Common myeloid progenitor, CD34-positive (primary cell): ENCODE data around the gene ARHGAP25.

Source experiments
- CTCF ChIA-PET: fragments of 350-600 bp; sonication (Branson Sonifier 250); formaldehyde crosslinking; loops from one replicate; lab custom pipeline; 2021; ENCODE audit warnings: antibody characterized with exemption; lab: Charles Lee
- POLR2A ChIA-PET: fragments of 350-600 bp; sonication (Branson Sonifier 250); formaldehyde crosslinking; loops from one replicate; lab custom pipeline; 2021; ENCODE audit warnings: antibody characterized with exemption; lab: Charles Lee
- DNase-seq, 3 donors: peaks; one replicate each; pipeline versions ENCODE4 v3.0.0 to v3.0.0-alpha.2; 2013
- H3K27ac ChIP-seq, 2 experiments: 1 replicate in 1 of 2; 2 replicates in 1 of 2; pipeline ENCODE4 v1.7.0; 2013; ENCODE audit warnings: inconsistent platforms in 2 of 2, low read length in 2 of 2, mild to moderate bottlenecking in 2 of 2, low read depth in 1 of 2, moderate library complexity in 1 of 2; ENCODE audit not compliant: severe bottlenecking in 2 of 2, insufficient read depth in 1 of 2, poor library complexity in 1 of 2
- H3K27me3 ChIP-seq, 5 experiments: replicated peaks in 2 of 5; 1 replicate in 3 of 5; 2 replicates in 2 of 5; pipeline versions ENCODE4 v1.6.1 to v1.7.0; 2013; ENCODE audit warnings: low read length in 4 of 5, mild to moderate bottlenecking in 2 of 5, moderate library complexity in 2 of 5, inconsistent platforms in 1 of 5; ENCODE audit not compliant: insufficient read depth in 5 of 5, control insufficient read depth in 4 of 5
- H3K36me3 ChIP-seq, 4 experiments: 1 replicate in 2 of 4; 2 replicates in 2 of 4; pipeline versions ENCODE4 v1.6.1 to v1.7.0; 2013; ENCODE audit warnings: low read length in 3 of 4, control low read depth in 1 of 4, mild to moderate bottlenecking in 1 of 4; ENCODE audit not compliant: control insufficient read depth in 4 of 4, insufficient read depth in 4 of 4
- H3K4me1 ChIP-seq, 4 experiments: 1 replicate in 3 of 4; 2 replicates in 1 of 4; pipeline versions ENCODE4 v1.6.1 to v1.7.1; 2013; ENCODE audit warnings: low read length in 3 of 4, mild to moderate bottlenecking in 3 of 4, control low read depth in 1 of 4, inconsistent platforms in 1 of 4, moderate library complexity in 1 of 4; ENCODE audit not compliant: control insufficient read depth in 4 of 4, insufficient read depth in 4 of 4; ENCODE audit errors: control extremely low read depth in 1 of 4
- H3K4me3 ChIP-seq, 7 experiments: 1 replicate in 4 of 7; 2 replicates in 3 of 7; pipeline versions ENCODE4 v1.5.1 to v1.7.0; 2013; ENCODE audit warnings: mild to moderate bottlenecking in 7 of 7, low read length in 6 of 7, moderate library complexity in 6 of 7, inconsistent platforms in 2 of 7, low read depth in 2 of 7, control low read depth in 1 of 7; ENCODE audit not compliant: insufficient read depth in 4 of 7, control insufficient read depth in 1 of 7; ENCODE audit errors: extremely low read depth in 1 of 7
- H3K9me3 ChIP-seq, 5 experiments: 1 replicate in 4 of 5; 2 replicates in 1 of 5; pipeline versions ENCODE4 v1.6.1 to v1.7.1; 2013; ENCODE audit warnings: low read length in 4 of 5, mild to moderate bottlenecking in 2 of 5, inconsistent platforms in 1 of 5, low read depth in 1 of 5, moderate library complexity in 1 of 5; ENCODE audit not compliant: control insufficient read depth in 4 of 5, insufficient read depth in 2 of 5; ENCODE audit errors: control extremely low read depth in 1 of 5
- WGBS: methylation state at CpG from one replicate; pipeline ENCODE4 v1.1.5; 2013; ENCODE audit not compliant: insufficient coverage; 5-methylcytosine and 5-hydroxymethylcytosine counted together

ARHGAP25 gene

DNA sequence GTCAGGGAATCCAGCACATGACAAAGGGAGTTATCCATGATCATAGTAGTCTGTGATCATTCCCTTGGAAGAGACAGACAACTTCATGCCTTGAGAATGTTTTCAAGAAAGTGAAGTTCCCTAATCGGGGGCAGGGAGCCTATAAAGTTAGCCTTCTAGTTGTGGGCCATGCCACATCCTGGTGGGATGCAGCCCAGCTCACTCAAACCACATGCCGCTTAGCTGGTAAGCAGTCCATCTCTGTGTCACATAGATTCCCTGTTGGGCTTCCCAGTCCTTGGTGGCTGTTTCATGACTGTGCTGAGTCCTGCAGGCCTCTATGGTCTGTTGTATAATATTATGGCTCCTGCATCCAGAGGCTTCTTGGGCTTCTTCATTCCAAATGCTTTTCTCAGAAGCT, 11.4 kb upstream of the ARHGAP25 start:
- Histone ChIP-seq H3K27ac (no peak overlapping the region), H3K4me3 (no peak overlapping the region), H3K9me3 (no peaks in the 10 kb centered on the region), H3K27me3 (no peaks in the 10 kb centered on the region), H3K4me1 (peaks cover 26 to 85% (median 79%) of the 10 kb centered on the region in 4 experiments), H3K36me3 (no peaks in the 10 kb centered on the region)
- POLR2A ChIA-PET: no interaction called here
- DNase-seq: peak in 2 of 3 donors; percentile 66 to 73
- CTCF ChIA-PET: interaction anchor here (0.9 to 10.2 kb wide), 11 partner anchors 10 to 260 kb away, joined by 3 to 106 read pairs (median 6); partner anchors contain the start of gene ARHGAP25
- WGBS: 6% methylated on average over 2 of the region's 2 CpGs

DNA sequence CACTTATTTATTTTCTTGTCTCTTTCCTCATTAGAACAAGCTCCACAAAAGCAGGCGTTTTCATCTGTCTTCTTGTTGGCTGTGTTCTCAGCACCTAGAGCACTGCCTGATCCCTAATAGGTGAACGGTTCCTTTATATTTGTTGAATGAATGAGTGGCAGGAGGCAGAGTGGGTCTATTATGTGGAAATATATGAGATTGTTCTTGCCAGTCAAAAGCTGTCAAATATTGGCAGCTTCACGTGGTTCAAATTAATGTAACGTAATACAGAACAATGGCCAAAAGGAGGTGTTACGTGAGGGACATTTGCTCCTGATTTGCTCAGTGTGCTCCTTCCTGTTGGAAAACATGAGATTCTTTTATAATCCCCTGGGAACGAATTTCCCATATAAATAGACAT, 8.5 kb upstream of the ARHGAP25 start:
- no peaks in the 10 kb centered on the region for H3K36me3 ChIP-seq
- H3K9me3 ChIP-seq: no peaks in the 10 kb centered on the region
- H3K27ac ChIP-seq: peak overlapping the region in 1 of 2 experiments; percentile 73
- no peaks in the 10 kb centered on the region for H3K27me3 ChIP-seq
- DNase-seq: no peak
- POLR2A ChIA-PET: interaction anchor here (0.6 kb wide), 1 partner anchor 321 kb away, joined by 3 read pairs; no protein-coding TSS in a partner anchor
- CTCF ChIA-PET: interaction anchor here (0.6 to 10.2 kb wide), 10 partner anchors 8 to 471 kb away, joined by 3 to 106 read pairs (median 4); partner anchors contain the start of gene ARHGAP25
- WGBS: 89% methylated on average over 1 of the region's 6 CpGs
- peak overlapping the region in 4 of 7 experiments; percentile 13 to 36 (median 18) for H3K4me3 ChIP-seq
- H3K4me1 ChIP-seq: peaks cover 34 to 92% (median 81%) of the 10 kb centered on the region in 4 experiments

DNA sequence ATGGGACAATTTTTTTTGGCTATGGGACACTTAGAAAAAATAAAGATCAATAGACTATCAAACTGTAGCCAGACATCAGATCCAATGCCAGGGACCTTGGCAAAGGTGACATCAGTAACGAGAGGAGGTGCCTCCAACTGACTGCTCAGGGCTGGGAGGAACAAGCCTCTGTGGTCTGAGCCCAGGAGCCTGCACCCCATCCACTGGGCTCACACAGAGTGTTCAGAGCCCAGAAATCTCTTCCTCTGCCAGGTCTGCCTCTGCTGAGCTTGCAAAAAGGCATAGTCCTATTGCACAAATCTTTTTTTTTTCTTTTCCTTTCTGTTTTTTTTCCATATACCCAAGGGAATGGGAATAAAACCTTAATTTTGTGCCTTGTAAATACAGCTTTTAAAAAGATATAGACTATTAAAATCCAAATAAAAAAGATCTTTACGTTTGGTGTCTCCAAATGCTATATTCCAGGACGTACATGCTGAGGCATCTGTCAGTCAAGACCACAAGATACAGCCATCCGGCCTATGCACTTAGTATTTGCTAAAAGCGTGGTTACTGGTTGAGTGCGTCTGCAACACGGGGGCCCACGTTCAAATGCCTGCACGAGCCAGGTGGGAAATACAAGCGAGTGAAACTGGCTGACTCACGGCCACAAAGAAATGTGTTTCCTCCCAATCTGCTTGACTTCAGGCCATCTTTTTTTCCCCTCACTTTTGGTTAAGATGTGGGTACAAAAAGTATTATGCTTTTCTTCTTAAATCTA, 7.8 kb upstream of the ARHGAP25 start:
- WGBS: 0% methylated on average over 6 of the region's 11 CpGs
- ChIA-PET CTCF (interaction anchor here (0.6 to 10.2 kb wide), 11 partner anchors 7 to 472 kb away, joined by 3 to 106 read pairs (median 3); partner anchors contain the start of gene ARHGAP25), POLR2A (interaction anchor here (0.6 to 1.0 kb wide), 2 partner anchors 15 to 322 kb away, joined by 3 read pairs; no protein-coding TSS in a partner anchor)
- no peaks in the 10 kb centered on the region for H3K36me3 ChIP-seq
- peaks cover 30 to 92% (median 82%) of the 10 kb centered on the region in 4 experiments for H3K4me1 ChIP-seq
- H3K27me3 ChIP-seq: no peaks in the 10 kb centered on the region
- peak; percentile 98 to 100 (median 99) for DNase-seq
- peak overlapping the region; percentile 36 to 73 for H3K27ac ChIP-seq
- H3K9me3 ChIP-seq: no peaks in the 10 kb centered on the region
- peak overlapping the region in 4 of 7 experiments; percentile 13 to 37 (median 26) for H3K4me3 ChIP-seq

DNA sequence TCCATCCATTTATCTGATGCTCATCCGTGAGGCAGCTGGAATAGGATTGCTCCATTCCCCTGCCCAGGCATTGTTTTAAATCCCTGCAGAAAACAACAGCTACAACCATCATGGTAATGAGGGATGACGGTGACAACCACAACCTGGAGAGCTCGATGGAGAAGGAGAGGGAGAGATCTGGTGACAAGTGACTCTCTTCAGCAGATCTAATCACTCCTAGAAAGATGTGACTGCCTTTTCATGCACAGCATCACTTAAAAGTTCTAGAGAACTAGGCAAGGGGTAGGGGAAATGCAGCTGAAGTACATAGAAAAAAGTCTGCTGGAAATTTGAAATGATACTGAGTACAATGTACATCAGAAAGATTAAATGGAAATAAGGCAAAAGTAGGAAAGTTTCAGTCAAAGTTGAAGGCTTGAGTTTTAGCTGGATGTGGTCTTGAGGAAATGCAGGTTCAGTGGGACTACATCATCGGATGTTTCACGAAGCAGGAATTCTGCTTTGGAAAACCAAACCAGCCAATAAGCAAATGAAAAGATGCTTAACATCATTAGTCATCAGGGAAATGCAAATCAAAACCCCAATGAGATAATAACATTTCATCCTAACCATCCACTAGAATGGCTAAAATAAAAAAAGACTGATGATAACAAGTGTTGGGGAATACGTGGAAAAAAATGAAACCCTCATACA, 6.8 kb upstream of the ARHGAP25 start:
- ChIA-PET POLR2A (interaction anchor here (1.0 kb wide), 1 partner anchor 14 kb away, joined by 3 read pairs; no protein-coding TSS in a partner anchor), CTCF (interaction anchor here (0.9 to 10.2 kb wide), 6 partner anchors 14 to 109 kb away, joined by 3 to 106 read pairs (median 3); no protein-coding TSS in a partner anchor)
- H3K27me3 ChIP-seq: no peaks in the 10 kb centered on the region
- WGBS: no CpG with 5 or more reads among the region's 6 CpGs
- peaks cover 36 to 92% (median 83%) of the 10 kb centered on the region in 4 experiments for H3K4me1 ChIP-seq
- H3K9me3 ChIP-seq: no peaks in the 10 kb centered on the region
- H3K27ac ChIP-seq: peak overlapping the region; percentile 43 to 73
- H3K4me3 ChIP-seq: peak overlapping the region in 3 of 7 experiments; percentile 6 to 37 (median 12)
- peak in 2 of 3 donors; percentile 45 to 66 for DNase-seq
- H3K36me3 ChIP-seq: no peaks in the 10 kb centered on the region

DNA sequence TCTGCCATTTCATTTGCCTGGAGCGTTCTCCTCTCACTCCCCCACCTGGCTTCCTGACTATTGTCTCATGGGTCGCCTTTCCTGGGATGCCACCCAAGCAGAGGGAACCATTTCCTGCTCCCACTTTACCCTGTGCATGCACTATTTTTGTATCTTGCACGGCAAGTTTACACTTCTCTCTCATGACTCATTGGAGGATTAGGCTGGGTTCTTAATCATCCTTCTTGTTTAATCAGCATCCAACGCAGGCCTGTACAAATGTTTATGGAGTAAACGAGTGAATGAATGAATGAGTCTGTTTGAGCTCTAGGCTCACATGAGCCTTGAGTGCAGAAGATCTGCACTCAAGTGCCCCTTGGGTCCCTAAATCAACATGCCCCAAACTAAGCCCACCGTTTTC, 3.8 kb upstream of the ARHGAP25 start:
- 92% methylated on average over 1 of the region's 6 CpGs for WGBS
- Histone ChIP-seq H3K27me3 (no peaks in the 10 kb centered on the region), H3K9me3 (no peaks in the 10 kb centered on the region), H3K4me3 (peak overlapping the region in 1 of 7 experiments; percentile 19), H3K4me1 (peaks cover 45 to 84% (median 75%) of the 10 kb centered on the region in 4 experiments), H3K36me3 (no peaks in the 10 kb centered on the region), H3K27ac (no peak overlapping the region)
- ChIA-PET POLR2A (no interaction called here), CTCF (interaction anchor here (0.6 to 4.6 kb wide), 8 partner anchors 9 to 462 kb away, joined by 3 to 42 read pairs (median 5); no protein-coding TSS in a partner anchor)
- no peak for DNase-seq

DNA sequence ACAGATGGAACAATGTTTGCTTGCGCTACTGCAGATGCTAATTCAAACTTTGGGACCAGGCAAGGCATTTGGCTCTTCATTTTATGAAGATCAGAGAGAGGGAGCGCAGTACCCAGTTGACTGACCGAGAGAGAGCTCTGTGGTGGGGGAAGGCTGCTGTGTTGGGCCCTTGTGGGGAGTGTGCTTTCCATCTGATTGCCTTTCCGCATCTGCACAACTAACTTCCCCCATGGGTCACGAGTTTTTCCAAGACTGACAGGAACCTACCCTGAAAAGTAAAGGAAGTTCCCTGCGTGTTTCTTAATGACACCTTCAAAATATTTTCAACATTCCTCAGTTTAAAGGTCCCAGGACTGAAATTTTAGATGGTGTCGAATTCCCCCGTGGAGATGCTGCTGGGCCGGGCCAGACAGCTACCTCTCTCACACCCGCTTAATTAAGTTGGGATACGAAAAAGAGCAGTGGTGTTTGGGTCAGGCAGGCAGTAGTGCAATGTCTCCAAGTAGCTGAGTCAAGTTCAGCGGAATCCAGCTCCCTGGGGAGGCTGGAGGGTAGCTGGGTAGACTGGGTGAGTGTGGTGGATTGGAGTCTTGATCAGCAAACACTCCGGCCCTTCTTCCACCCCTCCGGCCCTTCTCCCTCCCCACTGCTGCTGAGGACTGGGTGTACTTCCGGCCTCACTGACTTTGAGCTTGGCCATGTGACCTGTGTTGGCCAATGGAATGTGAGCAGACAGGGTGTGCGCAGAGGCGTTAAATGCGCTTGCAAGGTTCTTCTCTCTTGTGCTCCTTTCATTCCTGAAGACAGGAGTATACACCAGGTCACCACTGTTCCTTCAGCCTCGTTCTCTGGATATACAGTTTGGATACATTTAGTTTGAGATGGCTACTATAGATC, 2.3 kb upstream of the ARHGAP25 start:
- peak in 2 of 3 donors; percentile 60 to 70 for DNase-seq
- H3K36me3 ChIP-seq: peaks cover 0 to 3% (median 0%) of the 10 kb centered on the region in 4 experiments
- WGBS: 80% methylated on average over 9 of the region's 19 CpGs
- CTCF ChIA-PET: interaction anchor here (0.5 to 4.6 kb wide), 10 partner anchors 9 to 413 kb away, joined by 3 to 42 read pairs (median 4); partner anchors contain the start of gene CNRIP1
- POLR2A ChIA-PET: interaction anchor here (0.5 to 0.7 kb wide), 2 partner anchors 15 to 359 kb away, joined by 3 read pairs; no protein-coding TSS in a partner anchor
- peak overlapping the region in 1 of 2 experiments; percentile 85 for H3K27ac ChIP-seq
- H3K27me3 ChIP-seq: no peaks in the 10 kb centered on the region
- H3K4me3 ChIP-seq: peak overlapping the region in 2 of 7 experiments; percentile 1 to 40
- H3K9me3 ChIP-seq: no peaks in the 10 kb centered on the region
- peaks cover 48 to 85% (median 70%) of the 10 kb centered on the region in 4 experiments for H3K4me1 ChIP-seq
